Prostate gland (tissue), 2 donors: ENCODE data around the gene MEP1B.

Experiments
- POLR2A ChIP-seq: fragments of 450-650 bp; IDR thresholded peaks from one replicate; pipeline ENCODE4 v1.6.1; 2016; ENCODE audit warnings: antibody characterized with exemption, mild to moderate bottlenecking
- TF ChIP-seq, protein P1 (sequence below), 4 experiments: fragments of 200-600 bp in 2 of 4; fragments of 450-650 bp in 2 of 4; sonication (generic) in 2 of 4; IDR thresholded peaks; 1 replicate in 3 of 4; 2 replicates in 1 of 4; pipeline ENCODE4 v1.5.1; 2016 to 2019; ENCODE audit warnings: antibody characterized with exemption in 4 of 4, mild to moderate bottlenecking in 2 of 4, moderate library complexity in 2 of 4

DNA sequence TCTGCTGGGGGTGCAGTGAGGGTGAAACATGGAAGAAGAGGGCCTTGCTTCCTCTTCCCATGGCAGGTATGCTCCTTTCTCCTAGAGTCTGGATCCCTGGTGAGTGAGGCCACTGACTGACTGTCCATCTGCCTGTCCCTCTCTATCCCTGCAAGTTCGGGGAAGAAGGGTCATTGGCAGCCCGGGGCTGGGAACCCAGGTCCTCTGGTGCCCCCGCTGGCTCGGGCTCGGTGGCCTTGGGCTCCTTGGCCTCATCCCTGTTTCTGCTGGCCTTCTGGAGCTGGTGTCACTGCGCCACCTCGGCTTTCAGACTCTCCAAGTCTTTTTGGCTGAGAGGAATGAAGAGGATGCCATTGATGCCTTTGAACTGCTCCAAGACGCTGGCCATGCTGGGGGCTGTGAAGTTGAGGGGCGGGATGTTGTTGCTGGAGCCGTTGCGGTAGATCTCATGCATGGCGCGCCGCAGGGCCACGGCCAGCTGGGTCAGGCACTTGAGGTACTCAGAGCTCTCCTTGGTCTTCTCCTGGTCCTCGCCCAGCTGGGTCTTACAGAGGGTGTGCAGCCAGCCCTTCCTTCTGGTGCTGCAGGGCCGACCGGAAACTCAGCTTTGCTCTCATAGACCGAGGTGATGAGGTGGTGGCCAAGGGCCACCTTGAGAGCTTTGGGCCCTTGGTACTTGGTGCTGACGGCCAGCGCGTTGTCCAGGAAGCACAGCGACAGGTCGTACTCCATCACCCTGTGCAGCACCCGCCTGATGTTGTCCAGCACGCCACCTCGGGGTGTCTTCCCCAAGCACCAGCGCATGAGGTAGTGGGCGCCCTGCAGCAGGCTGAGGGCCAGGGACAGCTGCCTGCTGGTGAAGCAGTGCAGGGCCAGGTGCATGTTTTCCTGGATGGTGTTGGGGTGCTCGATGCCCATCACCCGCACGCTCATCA is 6.3 kb downstream of the MEP1B start:
- TF ChIP-seq, protein P1, sequence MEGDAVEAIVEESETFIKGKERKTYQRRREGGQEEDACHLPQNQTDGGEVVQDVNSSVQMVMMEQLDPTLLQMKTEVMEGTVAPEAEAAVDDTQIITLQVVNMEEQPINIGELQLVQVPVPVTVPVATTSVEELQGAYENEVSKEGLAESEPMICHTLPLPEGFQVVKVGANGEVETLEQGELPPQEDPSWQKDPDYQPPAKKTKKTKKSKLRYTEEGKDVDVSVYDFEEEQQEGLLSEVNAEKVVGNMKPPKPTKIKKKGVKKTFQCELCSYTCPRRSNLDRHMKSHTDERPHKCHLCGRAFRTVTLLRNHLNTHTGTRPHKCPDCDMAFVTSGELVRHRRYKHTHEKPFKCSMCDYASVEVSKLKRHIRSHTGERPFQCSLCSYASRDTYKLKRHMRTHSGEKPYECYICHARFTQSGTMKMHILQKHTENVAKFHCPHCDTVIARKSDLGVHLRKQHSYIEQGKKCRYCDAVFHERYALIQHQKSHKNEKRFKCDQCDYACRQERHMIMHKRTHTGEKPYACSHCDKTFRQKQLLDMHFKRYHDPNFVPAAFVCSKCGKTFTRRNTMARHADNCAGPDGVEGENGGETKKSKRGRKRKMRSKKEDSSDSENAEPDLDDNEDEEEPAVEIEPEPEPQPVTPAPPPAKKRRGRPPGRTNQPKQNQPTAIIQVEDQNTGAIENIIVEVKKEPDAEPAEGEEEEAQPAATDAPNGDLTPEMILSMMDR (IDR thresholded peaks at IDR 0.05) = no peak
- TF ChIP-seq POLR2A = no peak
